ENCODE data around the gene PLA2G4C.

PLA2G4C gene

DNA sequence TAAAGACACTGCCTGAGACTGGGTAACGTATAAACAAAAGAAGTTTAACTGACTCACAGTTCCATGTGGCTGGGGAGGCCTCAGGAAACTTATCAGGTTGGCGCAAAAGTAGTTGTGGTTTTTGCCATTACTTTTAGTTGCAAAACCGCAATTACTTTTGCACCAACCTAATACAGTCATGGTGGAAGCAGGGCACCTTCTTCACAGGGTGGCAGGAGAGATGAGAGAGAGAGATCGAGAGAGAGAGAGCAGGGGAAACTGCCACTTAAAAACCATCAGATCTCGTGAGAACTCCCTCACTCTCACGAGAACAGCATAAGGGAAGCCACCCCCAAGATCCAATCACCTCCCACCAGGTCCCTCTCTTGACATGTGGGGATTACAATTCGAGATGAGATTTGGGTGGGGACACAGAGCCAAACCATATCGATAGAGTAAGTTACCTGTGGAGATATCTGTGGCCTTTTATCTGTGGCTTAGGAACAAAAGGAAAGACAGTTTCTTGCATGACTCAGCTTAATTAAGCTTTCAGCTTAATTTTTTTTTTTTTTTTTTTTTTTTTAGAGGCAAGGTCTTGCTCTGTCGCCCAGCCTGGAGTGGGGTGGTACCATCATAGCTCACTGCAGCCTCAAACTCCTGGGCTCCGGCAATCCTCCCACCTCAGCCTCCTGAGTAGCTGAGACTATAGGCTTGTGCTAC, 59.1 kb downstream of the PLA2G4C start:
- DNase-seq: no peak

DNA sequence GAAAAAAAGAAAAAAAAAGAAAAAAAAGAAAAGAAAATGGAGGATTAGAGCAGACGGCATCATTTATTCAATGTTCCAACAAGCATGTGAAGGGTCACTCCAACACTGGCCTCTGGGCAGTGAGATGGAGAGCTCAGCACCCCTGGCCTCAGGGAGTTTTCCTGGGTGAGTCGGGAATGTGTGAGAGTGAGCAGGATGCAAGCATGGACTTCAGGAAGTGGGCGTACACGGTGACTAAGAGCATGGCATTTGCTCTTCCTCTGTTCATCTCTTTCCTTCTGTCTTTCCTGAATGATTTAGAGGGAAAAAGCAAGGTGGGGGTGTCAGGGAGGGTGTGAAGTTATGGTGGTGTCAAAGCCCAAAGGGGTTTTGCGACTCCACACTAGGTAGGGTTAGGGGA, 66.1 kb downstream of the PLA2G4C start:
- DNase-seq: no peak

DNA sequence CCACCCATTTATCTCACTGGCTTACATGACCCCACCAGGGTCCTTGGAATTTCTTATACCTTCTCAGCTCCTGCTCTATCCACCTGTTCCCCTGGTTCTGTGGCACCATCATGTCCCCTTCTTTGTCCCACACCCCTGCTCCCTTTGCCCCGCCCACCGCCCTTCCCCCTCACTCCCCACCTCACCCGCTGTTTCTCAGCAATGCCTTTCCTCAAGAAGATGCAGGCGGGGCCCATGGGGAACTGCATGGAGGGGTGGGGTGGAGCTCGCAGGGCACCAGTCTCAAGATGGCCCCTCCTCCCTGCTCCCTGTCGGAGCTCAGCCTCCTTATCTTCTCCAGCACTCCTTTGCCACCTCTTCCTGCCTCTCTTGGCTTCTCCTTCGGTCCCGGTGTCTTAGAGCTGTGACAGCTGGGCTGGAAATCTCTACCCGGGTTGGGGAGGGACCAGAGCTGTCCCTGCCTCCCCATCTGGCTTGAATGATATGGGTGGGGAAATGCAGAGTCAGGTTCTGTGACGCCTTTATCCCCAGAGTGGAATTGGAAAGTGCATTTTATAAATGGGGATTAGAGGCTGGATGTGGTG, 66.8 kb downstream of the PLA2G4C start, which contains the start of gene CABP5:
CABP5 (minus strand) TSS at position 405 of the 584 bp plus-strand sequence; CDS start at position 248, 157 bp downstream.
- DNase-seq: no peak

DNA sequence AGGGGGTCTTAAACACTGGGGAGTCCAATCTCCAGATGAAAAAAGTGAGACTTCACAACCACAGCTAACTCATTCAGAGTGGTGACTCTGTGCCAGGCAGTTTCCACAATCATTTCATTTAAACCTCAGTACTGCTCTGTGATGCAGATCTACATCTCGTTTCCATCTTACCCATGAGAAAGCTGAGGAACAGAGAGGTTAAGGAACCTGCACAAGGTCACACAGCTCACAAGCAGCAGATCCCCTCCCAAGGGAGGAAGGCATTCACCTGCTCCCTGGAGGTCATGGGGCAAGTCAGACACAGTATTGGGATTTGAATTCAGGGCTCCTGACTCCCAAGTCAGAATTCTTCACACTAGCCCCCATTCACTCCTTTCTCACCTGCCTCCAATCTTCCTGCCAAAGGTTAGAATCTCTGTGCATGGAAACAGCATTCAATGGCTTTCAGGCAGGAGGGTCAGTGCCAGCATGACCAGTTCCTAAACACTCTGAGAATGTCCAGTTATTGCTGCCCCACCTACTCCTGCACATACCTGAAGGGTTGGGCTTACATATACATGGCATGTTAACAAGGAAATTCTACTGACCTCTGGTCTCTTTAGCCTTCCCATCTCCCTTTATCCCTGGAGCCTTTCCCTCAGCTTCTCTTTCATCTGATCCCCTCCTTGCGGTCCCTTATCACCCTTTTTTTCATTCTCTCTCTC, 68.6 kb downstream of the PLA2G4C start:
- no peak for DNase-seq

DNA sequence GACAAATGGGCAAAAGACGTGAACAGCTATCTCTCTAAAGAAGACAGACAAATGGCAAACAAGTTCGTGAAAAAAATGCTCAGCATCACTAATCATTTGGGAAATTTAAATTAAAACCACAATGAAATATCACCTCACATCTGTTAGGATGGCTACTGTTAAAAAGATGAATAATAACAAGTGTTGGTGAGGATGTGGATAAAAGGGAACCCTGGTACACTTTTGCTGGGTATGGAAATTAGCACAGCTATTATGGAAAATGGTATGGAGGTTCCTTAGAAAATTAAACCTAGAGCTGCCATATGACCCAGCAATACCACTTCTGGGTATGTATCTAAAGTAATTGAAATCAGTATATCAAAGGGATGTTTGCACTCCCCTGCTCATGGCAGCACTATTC, 73.9 kb downstream of the PLA2G4C start:
- no peak for DNase-seq

DNA sequence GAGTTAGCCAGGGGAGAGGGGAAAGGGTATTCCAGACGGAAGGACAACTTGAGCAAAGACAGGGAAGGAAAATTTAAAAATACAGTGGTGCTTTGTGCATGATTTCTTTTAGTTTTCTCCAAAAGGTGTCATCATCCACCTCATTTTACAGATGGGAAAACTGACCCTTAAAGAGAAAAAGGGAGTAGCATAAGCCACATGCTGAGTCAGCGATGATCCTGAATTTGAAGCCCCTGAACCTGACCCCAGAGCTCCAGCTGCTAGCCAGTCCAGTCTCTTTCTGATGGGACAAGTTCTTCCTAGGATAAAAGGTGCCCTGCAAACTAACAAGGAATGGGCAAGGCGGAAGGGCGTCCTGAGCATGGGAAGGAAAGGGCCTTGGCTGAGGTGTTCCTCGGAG, 77.0 kb downstream of the PLA2G4C start:
- no peak for DNase-seq

DNA sequence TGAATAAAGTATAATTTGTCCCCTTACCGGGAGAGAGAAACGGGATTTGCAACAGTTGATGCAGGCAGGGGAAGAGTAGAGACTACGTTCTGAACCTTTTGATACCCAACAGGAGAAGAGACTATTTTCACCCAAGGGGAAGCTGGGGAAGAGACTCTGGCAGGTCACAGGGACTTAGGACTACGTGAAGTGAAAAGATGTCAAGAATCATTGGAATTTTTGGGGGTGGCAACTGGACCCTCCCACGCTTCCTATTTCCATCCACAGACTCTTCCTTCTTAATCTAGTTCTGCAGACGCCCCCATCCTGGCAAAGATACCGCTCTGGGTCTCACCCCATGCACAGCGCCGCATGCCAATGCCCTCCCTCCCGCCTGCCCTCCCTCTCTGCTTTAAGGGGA, 80.5 kb downstream of the PLA2G4C start:
- DNase-seq: no peak

DNA sequence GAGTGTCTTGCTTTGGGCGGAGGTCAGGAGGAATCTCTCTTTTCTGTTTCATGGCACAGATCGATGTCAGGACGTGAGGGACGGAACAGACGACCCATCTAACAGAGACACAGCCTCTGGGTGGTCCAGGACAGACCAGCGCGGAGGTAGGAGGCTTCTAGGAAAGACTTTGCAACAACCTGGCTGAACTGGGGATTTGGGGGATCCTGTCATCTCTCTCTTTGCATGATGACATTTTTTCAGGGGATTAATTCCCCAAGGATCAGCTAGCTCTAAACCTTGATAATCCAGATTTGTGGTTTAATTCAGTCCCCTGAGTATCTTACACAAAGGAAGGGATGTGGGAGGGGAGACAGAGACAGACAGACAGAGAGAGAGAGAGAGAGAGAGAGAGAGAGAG, 81.2 kb downstream of the PLA2G4C start:
- no peak for DNase-seq

DNA sequence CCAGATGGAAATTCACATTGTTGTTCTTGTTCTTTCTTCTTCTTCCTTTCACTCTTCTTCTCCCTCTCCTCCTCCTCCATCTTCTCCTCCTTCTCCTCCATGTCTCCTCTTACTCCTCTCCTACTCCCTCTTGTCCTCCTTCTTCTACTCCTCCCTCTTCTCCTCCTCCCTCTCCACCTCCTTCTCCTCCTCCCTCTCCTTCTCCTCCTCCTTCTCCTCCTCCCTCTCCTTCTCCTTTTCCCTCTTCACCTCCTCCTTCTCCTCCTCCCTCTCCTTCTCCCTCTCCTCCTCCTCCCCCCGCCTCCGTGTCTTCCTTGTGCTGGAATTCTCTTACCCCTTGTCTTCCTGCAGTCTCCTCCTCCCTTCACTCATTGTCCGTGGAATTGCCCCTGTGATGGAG, 85.1 kb downstream of the PLA2G4C start:
- no peak for DNase-seq

DNA sequence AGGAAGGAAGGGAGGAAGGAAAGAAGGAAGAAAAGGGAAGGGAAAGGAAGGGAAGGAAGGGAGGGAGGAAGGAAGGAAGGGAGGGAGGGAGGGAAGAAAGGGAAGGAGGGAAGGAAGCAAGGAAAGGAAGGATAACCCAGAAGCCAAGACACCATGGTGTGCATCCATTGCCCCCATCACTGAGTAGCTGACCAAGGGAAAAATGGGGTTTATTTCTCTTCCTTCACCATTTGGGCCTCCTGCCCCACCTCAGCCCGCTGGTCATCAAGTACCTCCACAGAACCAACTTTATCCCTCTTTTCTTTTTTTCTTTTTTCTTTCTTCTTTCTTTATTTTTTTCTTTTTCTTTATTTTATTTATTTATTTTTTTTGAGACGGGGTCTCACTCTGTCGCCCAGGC, 87.1 kb downstream of the PLA2G4C start:
- no peak for DNase-seq

DNA sequence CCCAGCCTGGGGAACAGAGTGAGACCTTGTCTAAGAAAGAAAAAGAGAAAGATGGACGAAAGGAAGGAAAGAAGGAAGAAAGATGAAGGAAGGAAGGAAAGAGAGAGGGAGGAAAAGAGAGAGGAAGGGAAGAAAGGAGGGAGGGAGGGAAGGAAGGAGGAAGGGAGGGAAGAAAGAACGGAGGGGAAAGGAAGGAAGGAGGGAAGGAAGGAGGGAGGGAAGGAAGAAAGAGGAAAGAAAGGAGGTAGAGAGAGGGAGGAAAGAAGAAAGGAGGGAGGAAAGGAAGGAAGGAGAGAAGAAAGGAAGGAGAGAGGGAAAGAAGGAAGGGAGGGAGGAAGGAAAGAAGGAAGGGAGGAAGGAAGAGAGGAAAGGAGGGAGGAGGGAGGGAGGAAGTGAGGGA, 87.6 kb downstream of the PLA2G4C start:
- no peak for DNase-seq

DNA sequence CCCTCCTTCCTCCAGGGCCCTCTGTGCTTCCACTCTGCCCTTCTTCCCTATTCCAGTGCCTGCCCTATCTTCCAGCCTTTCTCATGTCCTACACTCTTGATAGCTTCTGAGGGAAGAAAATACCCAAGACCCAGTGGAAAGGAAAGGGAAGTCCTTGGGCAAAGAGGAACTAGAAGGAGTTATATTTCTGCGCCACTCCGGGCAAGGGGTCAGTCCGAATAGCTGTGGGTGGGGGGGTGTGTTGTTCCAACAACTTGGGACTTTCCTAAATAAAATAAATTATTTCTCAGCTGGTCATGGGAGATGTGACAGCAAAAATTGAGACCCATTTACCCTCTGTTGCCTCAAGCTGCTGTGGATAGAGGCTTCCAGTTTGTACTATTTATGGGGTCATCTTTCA, 89.9 kb downstream of the PLA2G4C start:
- DNase-seq: no peak

DNA sequence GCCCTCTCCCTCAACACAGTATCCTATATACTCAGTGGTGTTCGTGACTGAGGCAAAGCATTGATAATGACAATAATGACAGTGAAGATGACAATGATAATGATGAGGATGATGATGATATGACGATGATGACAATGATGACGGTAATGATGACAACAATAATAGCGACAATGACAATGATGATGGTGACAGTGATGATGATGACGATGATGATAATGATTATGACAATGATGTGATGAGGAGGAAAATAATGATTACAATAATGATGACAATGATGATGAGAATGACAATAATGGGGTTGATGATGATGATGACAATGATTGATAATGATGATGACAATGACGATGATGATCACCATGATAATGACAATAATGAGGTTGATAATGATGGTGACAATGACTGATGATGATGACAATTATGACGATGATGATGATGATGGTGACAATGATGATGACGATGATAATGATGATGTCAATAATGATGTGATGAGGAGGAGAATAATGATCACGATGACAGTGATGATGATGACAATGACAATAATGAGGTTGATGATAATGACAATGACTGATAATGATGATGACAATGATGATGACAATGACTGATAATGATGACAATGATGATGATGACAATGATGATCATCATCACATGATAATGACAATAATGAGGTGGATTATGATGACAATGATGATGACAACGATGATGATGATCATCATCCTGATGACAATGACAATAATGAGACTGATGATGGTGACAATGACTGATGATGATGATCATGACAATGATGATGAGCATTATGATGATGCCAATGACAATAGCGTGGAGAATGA, 99.5 kb downstream of the PLA2G4C start:
- no peak for DNase-seq

DNA sequence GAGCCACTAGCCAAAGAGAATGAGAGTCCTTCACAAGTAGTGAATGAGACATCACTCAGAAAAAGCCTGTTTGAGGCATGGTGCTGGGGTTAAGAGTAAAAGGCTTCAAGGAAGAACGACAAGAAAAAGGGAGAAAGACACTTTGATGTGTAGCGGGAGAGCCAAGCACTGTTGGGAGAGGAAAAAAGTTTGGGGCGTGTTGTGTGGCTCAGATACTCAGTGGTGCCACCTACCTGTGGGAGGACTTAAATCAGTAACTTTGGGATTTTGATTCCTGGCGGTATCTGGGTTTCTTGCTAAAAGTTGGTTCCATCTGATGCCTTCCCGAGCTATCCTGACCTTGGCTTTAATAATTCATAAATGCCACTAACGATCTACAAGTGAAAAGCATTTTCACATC, 103.9 kb downstream of the PLA2G4C start:
- no peak for DNase-seq

DNA sequence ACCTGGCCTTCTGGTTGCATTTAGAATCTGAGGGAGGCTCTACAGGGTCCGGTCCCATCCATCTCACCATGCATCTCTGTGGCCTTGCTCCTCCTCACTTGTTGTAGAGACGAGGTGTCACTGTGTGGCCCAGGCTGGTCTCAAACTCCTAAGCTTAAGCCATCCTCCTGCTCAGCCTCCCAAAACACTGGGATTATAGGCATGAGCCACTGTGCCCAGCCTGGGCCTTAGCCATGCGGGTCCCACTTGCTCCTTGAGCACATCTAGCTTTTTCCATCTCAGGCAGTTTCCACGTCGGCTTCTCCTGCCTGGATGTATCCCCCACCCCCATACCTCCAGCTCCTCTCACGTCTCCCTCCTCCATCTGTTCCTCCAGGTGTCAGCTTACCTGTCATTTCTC, 106.4 kb downstream of the PLA2G4C start:
- DNase-seq: no peak

DNA sequence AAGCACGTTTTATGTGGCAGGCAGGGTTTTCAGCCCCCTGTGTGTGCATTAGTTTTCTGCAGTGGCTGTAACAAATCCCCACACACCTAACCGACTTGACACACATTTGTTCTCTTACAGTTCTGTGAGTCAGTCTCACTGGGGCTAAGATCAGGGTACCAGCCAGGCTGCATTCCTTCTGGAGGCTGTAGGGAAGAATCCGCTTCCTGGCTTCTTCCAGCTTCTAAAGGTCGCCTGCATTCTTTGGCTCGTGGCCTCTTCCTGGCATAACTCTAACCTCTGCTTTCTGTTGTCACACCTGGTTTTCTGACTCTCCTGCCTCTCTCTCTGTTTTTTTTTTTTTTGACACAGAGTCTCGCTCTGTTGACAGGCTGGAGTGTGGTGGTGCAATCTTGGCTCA, 109.8 kb downstream of the PLA2G4C start:
- no peak for DNase-seq

DNA sequence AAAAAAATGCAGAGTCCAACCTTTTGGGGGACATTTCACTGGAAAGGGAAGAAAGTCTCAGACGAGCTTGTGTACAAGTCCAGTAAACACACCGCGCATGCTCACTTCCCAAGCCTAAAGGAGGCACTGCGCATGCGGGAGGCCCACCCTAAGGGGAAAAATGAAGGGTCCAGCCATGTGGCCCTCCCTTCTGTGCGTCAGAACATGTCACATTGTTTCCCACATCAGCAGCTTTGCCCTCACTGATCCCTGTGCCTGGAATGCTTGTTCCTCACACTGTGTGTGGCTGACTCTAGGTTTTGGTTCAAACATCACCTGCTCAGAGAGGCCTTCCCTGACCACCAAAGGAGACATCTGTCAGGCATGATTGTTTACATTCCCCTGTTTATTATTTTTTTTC, 111.8 kb downstream of the PLA2G4C start:
- DNase-seq: no peak

All from NCI-H187 (cell line).